Stimulated activated CD4-positive, alpha-beta T cell treated with anti-CD3 and anti-CD28 coated beads, Interleukin-4, amount 100 ng/mL, for 48 hours (primary cell): ENCODE data around the gene KRTAP1-1.
"Not testable (repeated sequence)": the region's sequence is repeated elsewhere in the genome, so short reads cannot be mapped to it uniquely, and the experiment has no call there.

Experiments used
- DNase-seq, 2 donors: peaks; one replicate each; pipeline ENCODE4 v3.0.0-alpha.2; 2020; ENCODE audit warnings: low read depth in 2 of 2

KRTAP1-1 gene

GRCh38 chr17:41040783-41041571 is at the start of gene KRTAP1-1:
KRTAP1-1 (minus strand) TSS chr17:41041450; CDS start chr17:41041397, 53 bp downstream.
- not testable (repeated sequence) for DNase-seq

- DNase-seq = not testable (repeated sequence)
These were observed 47.6 kb upstream of the KRTAP1-1 start for GRCh38 chr17:41088760-41089352.

GRCh38 chr17:41084100-41084856 is 43.0 kb upstream of the KRTAP1-1 start, which contains the start of gene KRTAP4-7:
KRTAP4-7 (plus strand) TSS chr17:41084150; CDS start chr17:41084207, 57 bp downstream.
- DNase-seq = not testable (repeated sequence)

- DNase-seq = not testable (repeated sequence)
These were observed 42.2 kb upstream of the KRTAP1-1 start for GRCh38 chr17:41083427-41083826.

- DNase-seq = no peak
These were observed 41.4 kb upstream of the KRTAP1-1 start for GRCh38 chr17:41082626-41083025.

GRCh38 chr17:41076788-41077187 is 35.5 kb upstream of the KRTAP1-1 start:
- no peak for DNase-seq

GRCh38 chr17:41073676-41074075 is 32.4 kb upstream of the KRTAP1-1 start:
- DNase-seq = no peak

- DNase-seq = no peak
These were observed 30.5 kb upstream of the KRTAP1-1 start for GRCh38 chr17:41071606-41072360.

- DNase-seq = no peak
These were observed 27.8 kb upstream of the KRTAP1-1 start for GRCh38 chr17:41069031-41069430.

- DNase-seq = no peak
These were observed 26.0 kb upstream of the KRTAP1-1 start for GRCh38 chr17:41067281-41067680.

GRCh38 chr17:41065829-41066624 is 24.8 kb upstream of the KRTAP1-1 start, which contains the start of gene KRTAP2-4:
KRTAP2-4 (minus strand) TSS chr17:41065879; CDS start chr17:41065845, 34 bp downstream.
- DNase-seq = no peak

GRCh38 chr17:41065016-41065689 is 23.9 kb upstream of the KRTAP1-1 start:
- not testable (repeated sequence) for DNase-seq

- no peak for DNase-seq
These were observed 23.1 kb upstream of the KRTAP1-1 start for GRCh38 chr17:41064301-41064700.

- DNase-seq = no peak
These were observed 22.2 kb upstream of the KRTAP1-1 start for GRCh38 chr17:41063449-41063848.

GRCh38 chr17:41061964-41062363 is 20.7 kb upstream of the KRTAP1-1 start:
- no peak for DNase-seq

GRCh38 chr17:41060052-41060604 is 18.9 kb upstream of the KRTAP1-1 start, which contains the start of gene KRTAP2-3:
KRTAP2-3 (minus strand) TSS chr17:41060114; CDS start chr17:41060050, 64 bp downstream.
- no peak for DNase-seq

GRCh38 chr17:41059276-41060051 is 18.2 kb upstream of the KRTAP1-1 start:
- not testable (repeated sequence) for DNase-seq

- DNase-seq = no peak
These were observed 17.5 kb upstream of the KRTAP1-1 start for GRCh38 chr17:41058741-41059140.

- DNase-seq = no peak
These were observed 16.3 kb upstream of the KRTAP1-1 start for GRCh38 chr17:41057547-41057946.
